MCF 10A (cell line): Measurements from ENCODE around the gene ERC2. TPM values are rescaled to one million over a fixed set of nuclear protein-coding genes. Genes with fewer than 3 reads are reported as not detected.

ENCODE experiments used
- BruUV-seq: library from RNA; stranded (reverse); fragments of 400-500 nt; replicated peaks from 2 replicates; lab custom pipeline; 2021; lab: Mats Ljungman, UMichigan
- CTCF ChIA-PET: fragments of 300-600 bp; sonication (Branson Sonifier 250); formaldehyde crosslinking; extraction: SDS; loops from one replicate; lab custom pipeline; 2021; ENCODE audit warnings: antibody characterized with exemption, inconsistent platforms; lab: Yijun Ruan, JAX
- POLR2A ChIA-PET: fragments of 300-600, 350-650 bp; sonication (Branson Sonifier 250); formaldehyde crosslinking; extraction: SDS; loops from one replicate; lab custom pipeline; 2020; ENCODE audit warnings: antibody characterized with exemption, inconsistent platforms; lab: Yijun Ruan, JAX
- DNase-seq: peaks from one replicate; pipeline ENCODE4 v3.0.0-alpha.2; 2018; ENCODE audit not compliant: unreplicated experiment
- H3K27ac Mint-ChIP-seq: one replicate; pipeline ENCODE4 v1.8.0; 2022; ENCODE audit warnings: mild to moderate bottlenecking, low read depth, mixed read lengths; ENCODE audit not compliant: unreplicated experiment
- H3K27me3 Mint-ChIP-seq: one replicate; pipeline ENCODE4 v1.8.0; 2022; ENCODE audit warnings: mixed read lengths; ENCODE audit not compliant: insufficient read depth, unreplicated experiment
- H3K36me3 Mint-ChIP-seq: one replicate; pipeline ENCODE4 v1.8.0; 2022; ENCODE audit warnings: mild to moderate bottlenecking, moderate library complexity, mixed read lengths; ENCODE audit not compliant: insufficient read depth, unreplicated experiment
- H3K4me1 Mint-ChIP-seq: one replicate; pipeline ENCODE4 v1.8.0; 2022; ENCODE audit warnings: mixed read lengths; ENCODE audit not compliant: insufficient read depth, unreplicated experiment
- H3K4me3 Mint-ChIP-seq: one replicate; pipeline ENCODE4 v1.8.0; 2022; ENCODE audit warnings: mild to moderate bottlenecking, moderate library complexity, mixed read lengths; ENCODE audit not compliant: unreplicated experiment
- H3K9me3 Mint-ChIP-seq: one replicate; pipeline ENCODE4 v1.8.0; 2022; ENCODE audit warnings: mixed read lengths; ENCODE audit not compliant: unreplicated experiment
- CTCF ChIP-seq: fragments of 200-600 bp; IDR thresholded peaks from one replicate; pipeline ENCODE4 v1.8.0; 2022; ENCODE audit warnings: antibody characterized with exemption, mild to moderate bottlenecking; ENCODE audit not compliant: unreplicated experiment
- intact Hi-C: fragments of 100-400 bp; cut with micrococcal nuclease; formaldehyde crosslinking; loops from 2 replicates; pipeline ENCODE4 v1.14.1; 2022
- total RNA-seq: library from RNA; stranded (reverse); gene quantifications from 2 replicates; pipeline ENCODE4 v1.2.3, GENCODE V29; 2022

The ERC2 gene
- total RNA-seq, 1 experiment from 2014 or later, result 0.42 TPM

GRCh38 chr3:55637906-55638638, 830.2 kb downstream of the ERC2 start:
- Mint-ChIP-seq H3K27me3 (no peaks in the 10 kb centered on the region), H3K9me3 (no peaks in the 10 kb centered on the region), H3K27ac (no peak overlapping the region), H3K36me3 (no peaks in the 10 kb centered on the region), H3K4me3 (no peak overlapping the region), H3K4me1 (peaks cover 9% of the 10 kb centered on the region)
- BruUV-seq, result no TSS peak
- ChIA-PET POLR2A (no interaction called here), CTCF (no interaction called here)
- DNase-seq, result no peak
- intact Hi-C loops, result no loop called here
- TF ChIP-seq CTCF, result no peak

GRCh38 chr3:55636300-55637195, 831.7 kb downstream of the ERC2 start:
- BruUV-seq, result no TSS peak
- TF ChIP-seq CTCF, result no peak
- Mint-ChIP-seq H3K27ac (no peak overlapping the region), H3K4me1 (peaks cover 9% of the 10 kb centered on the region), H3K36me3 (no peaks in the 10 kb centered on the region), H3K27me3 (no peaks in the 10 kb centered on the region), H3K9me3 (no peaks in the 10 kb centered on the region), H3K4me3 (no peak overlapping the region)
- DNase-seq, result no peak
- ChIA-PET CTCF (interaction anchor here (0.6 kb wide), 2 partner anchors 638 to 770 kb away, joined by 3 read pairs; no protein-coding TSS in a partner anchor), POLR2A (no interaction called here)
- intact Hi-C loops, result no loop called here

- H3K4me1 Mint-ChIP-seq, result no peaks in the 10 kb centered on the region
- no peak overlapping the region for H3K4me3 Mint-ChIP-seq
- no TSS peak for BruUV-seq
- POLR2A ChIA-PET, result interaction anchor here (0.6 to 0.7 kb wide), 2 partner anchors 284 to 1222 kb away, joined by 3 read pairs; no protein-coding TSS in a partner anchor
- intact Hi-C loops, result no loop called here
- no peak for TF ChIP-seq CTCF
- no peak overlapping the region for H3K27ac Mint-ChIP-seq
- H3K36me3 Mint-ChIP-seq, result no peaks in the 10 kb centered on the region
- CTCF ChIA-PET, result interaction anchor here (0.6 to 1.4 kb wide), 4 partner anchors 11 to 700 kb away, joined by 3 to 4 read pairs (median 4); no protein-coding TSS in a partner anchor
- H3K9me3 Mint-ChIP-seq, result no peaks in the 10 kb centered on the region
- H3K27me3 Mint-ChIP-seq, result no peaks in the 10 kb centered on the region
- DNase-seq, result no peak
Measured at GRCh38 chr3:55634345-55634744, 833.9 kb downstream of the ERC2 start.

GRCh38 chr3:55633333-55633732, 834.9 kb downstream of the ERC2 start:
- no peak for DNase-seq
- Mint-ChIP-seq H3K27ac (no peak overlapping the region), H3K4me1 (no peaks in the 10 kb centered on the region), H3K9me3 (no peaks in the 10 kb centered on the region), H3K27me3 (no peaks in the 10 kb centered on the region), H3K4me3 (no peak overlapping the region), H3K36me3 (no peaks in the 10 kb centered on the region)
- BruUV-seq, result no TSS peak
- no peak for TF ChIP-seq CTCF
- ChIA-PET CTCF (interaction anchor here (1.0 to 1.4 kb wide), 2 partner anchors 10 to 24 kb away, joined by 4 to 5 read pairs; no protein-coding TSS in a partner anchor), POLR2A (interaction anchor here (0.9 kb wide), 1 partner anchor 21 kb away, joined by 4 read pairs; no protein-coding TSS in a partner anchor)
- intact Hi-C loops, result no loop called here
